ENCODE measurements around the gene NES. TPM values are rescaled to one million over a fixed set of nuclear protein-coding genes. Genes with fewer than 3 reads are reported as not detected.

NES gene
- total and polyA plus RNA-seq, 2 experiments from 2014 or later: 25.0 to 95.9 TPM

DNA sequence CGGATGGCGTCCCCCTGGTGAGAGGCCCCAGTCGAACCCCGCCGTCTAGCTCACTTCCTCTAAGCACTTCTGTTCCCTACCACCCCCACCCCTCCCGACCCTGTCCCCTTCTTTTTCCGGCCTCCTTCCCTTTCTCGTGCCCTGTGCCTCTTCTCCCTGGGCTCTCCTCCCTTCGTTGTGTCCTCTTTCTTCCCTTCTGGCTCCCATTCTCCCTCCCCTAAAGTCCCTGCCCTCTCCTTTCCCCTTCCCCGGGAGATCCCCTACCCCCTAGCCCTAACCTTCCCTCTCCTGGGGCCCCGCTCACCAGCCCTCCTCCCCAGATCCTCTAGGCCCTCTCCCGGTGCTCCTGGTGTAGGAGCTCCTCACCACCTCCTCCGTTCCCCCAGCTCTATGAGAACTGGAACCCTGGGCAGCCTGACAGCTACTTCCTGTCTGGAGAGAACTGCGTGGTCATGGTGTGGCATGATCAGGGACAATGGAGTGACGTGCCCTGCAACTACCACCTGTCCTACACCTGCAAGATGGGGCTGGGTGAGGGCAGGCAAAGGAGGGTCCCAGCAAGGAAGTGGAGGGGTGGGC, 19.4 kb downstream of the NES start:
- H3K36me3 Mint-ChIP-seq (ENCODE audit: low read depth): peaks cover under 1% of the 10 kb centered on the region; the same call in 1 of the 3 replicates
- Histone ChIP-seq H3K4me1 (ENCODE audit: insufficient read depth) (peaks cover 43% of the 10 kb centered on the region), H3K4me3 (peak overlapping the region; percentile 64), H3K27ac (ENCODE audit: low read depth) (no peak overlapping the region), H3K9me2 (ENCODE audit: insufficient read depth) (no peaks in the 10 kb centered on the region), H3F3A (replicated peaks; ENCODE audit: low read depth) (peaks cover 24% of the 10 kb centered on the region; the same call in 1 of the 2 replicates), H3K79me2 (replicated peaks; ENCODE audit: insufficient read depth) (no peaks in the 10 kb centered on the region), H3K4me2 (peak overlapping the region; percentile 84), H2AFZ (no peak overlapping the region), H4K20me1 (replicated peaks; ENCODE audit: insufficient read depth) (no peaks in the 10 kb centered on the region), H3K27me3 (ENCODE audit: insufficient read depth) (peaks cover 66% of the 10 kb centered on the region), H3K36me3 (ENCODE audit: insufficient read depth) (no peaks in the 10 kb centered on the region)
- DNase-seq (ENCODE audit: low spot score): no peak
- H3K27ac Mint-ChIP-seq: no peak overlapping the region
- peaks cover 53% of the 10 kb centered on the region for H3K27me3 Mint-ChIP-seq (ENCODE audit: insufficient read depth, low read depth, poor library complexity)
- H3K9me3 Mint-ChIP-seq: no peaks in the 10 kb centered on the region
- H3K4me3 Mint-ChIP-seq: peak overlapping the region; percentile 76
- peaks cover 59% of the 10 kb centered on the region for H3K4me1 Mint-ChIP-seq
- no peak for TF ChIP-seq POLR2AphosphoS5 (IDR thresholded peaks at IDR 0.05; ENCODE audit: low read depth)
- no peak for TF ChIP-seq ZNF331 (CRISPR knock-in tag; IDR thresholded peaks at IDR 0.05; ENCODE audit: low read depth)
- no peak for TF ChIP-seq EZH2 (IDR thresholded peaks at IDR 0.05; ENCODE audit: low read depth, unreplicated experiment)
- TF ChIP-seq ZNF114 (CRISPR knock-in tag; IDR thresholded peaks at IDR 0.05): no peak
- no peak for TF ChIP-seq REST (IDR thresholded peaks at IDR 0.05; ENCODE audit: unreplicated experiment)
- TF ChIP-seq CREB1 (CRISPR knock-in tag; IDR thresholded peaks at IDR 0.05; ENCODE audit: low read depth): no peak
- TF ChIP-seq ETS1 (IDR thresholded peaks at IDR 0.05): no peak
- TF ChIP-seq JUNB (IDR thresholded peaks at IDR 0.05; ENCODE audit: unreplicated experiment): no peak
- TF ChIP-seq, protein P1, sequence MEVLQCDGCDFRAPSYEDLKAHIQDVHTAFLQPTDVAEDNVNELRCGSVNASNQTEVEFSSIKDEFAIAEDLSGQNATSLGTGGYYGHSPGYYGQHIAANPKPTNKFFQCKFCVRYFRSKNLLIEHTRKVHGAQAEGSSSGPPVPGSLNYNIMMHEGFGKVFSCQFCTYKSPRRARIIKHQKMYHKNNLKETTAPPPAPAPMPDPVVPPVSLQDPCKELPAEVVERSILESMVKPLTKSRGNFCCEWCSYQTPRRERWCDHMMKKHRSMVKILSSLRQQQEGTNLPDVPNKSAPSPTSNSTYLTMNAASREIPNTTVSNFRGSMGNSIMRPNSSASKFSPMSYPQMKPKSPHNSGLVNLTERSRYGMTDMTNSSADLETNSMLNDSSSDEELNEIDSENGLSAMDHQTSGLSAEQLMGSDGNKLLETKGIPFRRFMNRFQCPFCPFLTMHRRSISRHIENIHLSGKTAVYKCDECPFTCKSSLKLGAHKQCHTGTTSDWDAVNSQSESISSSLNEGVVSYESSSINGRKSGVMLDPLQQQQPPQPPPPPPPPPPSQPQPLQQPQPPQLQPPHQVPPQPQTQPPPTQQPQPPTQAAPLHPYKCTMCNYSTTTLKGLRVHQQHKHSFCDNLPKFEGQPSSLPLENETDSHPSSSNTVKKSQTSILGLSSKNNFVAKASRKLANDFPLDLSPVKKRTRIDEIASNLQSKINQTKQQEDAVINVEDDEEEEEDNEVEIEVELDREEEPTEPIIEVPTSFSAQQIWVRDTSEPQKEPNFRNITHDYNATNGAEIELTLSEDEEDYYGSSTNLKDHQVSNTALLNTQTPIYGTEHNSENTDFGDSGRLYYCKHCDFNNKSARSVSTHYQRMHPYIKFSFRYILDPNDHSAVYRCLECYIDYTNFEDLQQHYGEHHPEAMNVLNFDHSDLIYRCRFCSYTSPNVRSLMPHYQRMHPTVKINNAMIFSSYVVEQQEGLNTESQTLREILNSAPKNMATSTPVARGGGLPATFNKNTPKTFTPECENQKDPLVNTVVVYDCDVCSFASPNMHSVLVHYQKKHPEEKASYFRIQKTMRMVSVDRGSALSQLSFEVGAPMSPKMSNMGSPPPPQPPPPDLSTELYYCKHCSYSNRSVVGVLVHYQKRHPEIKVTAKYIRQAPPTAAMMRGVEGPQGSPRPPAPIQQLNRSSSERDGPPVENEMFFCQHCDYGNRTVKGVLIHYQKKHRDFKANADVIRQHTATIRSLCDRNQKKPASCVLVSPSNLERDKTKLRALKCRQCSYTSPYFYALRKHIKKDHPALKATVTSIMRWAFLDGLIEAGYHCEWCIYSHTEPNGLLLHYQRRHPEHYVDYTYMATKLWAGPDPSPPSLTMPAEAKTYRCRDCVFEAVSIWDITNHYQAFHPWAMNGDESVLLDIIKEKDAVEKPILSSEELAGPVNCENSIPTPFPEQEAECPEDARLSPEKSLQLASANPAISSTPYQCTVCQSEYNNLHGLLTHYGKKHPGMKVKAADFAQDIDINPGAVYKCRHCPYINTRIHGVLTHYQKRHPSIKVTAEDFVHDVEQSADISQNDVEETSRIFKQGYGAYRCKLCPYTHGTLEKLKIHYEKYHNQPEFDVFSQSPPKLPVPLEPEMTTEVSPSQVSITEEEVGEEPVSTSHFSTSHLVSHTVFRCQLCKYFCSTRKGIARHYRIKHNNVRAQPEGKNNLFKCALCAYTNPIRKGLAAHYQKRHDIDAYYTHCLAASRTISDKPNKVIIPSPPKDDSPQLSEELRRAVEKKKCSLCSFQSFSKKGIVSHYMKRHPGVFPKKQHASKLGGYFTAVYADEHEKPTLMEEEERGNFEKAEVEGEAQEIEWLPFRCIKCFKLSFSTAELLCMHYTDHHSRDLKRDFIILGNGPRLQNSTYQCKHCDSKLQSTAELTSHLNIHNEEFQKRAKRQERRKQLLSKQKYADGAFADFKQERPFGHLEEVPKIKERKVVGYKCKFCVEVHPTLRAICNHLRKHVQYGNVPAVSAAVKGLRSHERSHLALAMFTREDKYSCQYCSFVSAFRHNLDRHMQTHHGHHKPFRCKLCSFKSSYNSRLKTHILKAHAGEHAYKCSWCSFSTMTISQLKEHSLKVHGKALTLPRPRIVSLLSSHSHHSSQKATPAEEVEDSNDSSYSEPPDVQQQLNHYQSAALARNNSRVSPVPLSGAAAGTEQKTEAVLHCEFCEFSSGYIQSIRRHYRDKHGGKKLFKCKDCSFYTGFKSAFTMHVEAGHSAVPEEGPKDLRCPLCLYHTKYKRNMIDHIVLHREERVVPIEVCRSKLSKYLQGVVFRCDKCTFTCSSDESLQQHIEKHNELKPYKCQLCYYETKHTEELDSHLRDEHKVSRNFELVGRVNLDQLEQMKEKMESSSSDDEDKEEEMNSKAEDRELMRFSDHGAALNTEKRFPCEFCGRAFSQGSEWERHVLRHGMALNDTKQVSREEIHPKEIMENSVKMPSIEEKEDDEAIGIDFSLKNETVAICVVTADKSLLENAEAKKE (CRISPR knock-in tag; IDR thresholded peaks at IDR 0.05): no peak
- TF ChIP-seq STAT1 (IDR thresholded peaks at IDR 0.05; ENCODE audit: unreplicated experiment): no peak
- no peak for TF ChIP-seq NANOG (IDR thresholded peaks at IDR 0.05; ENCODE audit: borderline replicate concordance)
- TF ChIP-seq EZH2phosphoT487 (IDR thresholded peaks at IDR 0.05; ENCODE audit: unreplicated experiment): no peak
- TF ChIP-seq, protein P2, sequence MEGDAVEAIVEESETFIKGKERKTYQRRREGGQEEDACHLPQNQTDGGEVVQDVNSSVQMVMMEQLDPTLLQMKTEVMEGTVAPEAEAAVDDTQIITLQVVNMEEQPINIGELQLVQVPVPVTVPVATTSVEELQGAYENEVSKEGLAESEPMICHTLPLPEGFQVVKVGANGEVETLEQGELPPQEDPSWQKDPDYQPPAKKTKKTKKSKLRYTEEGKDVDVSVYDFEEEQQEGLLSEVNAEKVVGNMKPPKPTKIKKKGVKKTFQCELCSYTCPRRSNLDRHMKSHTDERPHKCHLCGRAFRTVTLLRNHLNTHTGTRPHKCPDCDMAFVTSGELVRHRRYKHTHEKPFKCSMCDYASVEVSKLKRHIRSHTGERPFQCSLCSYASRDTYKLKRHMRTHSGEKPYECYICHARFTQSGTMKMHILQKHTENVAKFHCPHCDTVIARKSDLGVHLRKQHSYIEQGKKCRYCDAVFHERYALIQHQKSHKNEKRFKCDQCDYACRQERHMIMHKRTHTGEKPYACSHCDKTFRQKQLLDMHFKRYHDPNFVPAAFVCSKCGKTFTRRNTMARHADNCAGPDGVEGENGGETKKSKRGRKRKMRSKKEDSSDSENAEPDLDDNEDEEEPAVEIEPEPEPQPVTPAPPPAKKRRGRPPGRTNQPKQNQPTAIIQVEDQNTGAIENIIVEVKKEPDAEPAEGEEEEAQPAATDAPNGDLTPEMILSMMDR (conservative IDR thresholded peaks at IDR 0.05; ENCODE audit: low read depth in 2 of 2): no peak
- no peak for ATAC-seq
